ENCODE results near the gene DNAJC18. TPM values are rescaled to one million over a fixed set of nuclear protein-coding genes. Genes with fewer than 3 reads are reported as not detected.

DNAJC18 gene
- total and polyA plus RNA-seq, 8 donors: 10.0 to 40.2 (median 28.8) TPM

DNA sequence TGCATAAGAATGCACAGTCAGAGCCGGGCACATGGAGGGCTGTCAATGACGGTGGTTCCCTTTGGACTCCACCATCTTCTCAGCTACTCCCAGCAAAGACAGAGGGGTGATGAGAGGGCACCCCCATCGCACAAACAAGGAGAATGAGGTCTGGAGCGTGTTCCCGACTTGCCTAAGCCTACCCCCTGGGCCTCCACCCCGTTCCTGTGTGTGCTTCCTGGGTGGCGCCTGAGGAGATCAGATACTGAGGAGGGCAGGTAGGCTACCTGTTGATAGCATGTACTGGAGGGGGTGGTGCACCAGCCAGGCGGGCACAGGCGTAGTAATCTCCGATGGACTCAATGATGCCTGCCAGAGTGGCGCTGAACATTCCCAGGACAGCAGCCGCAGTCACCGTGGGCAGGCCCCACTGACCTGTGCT, 60.4 kb downstream of the DNAJC18 start:
- no peaks in the 10 kb centered on the region for H3K9me3 ChIP-seq
- TF ChIP-seq, protein P1, sequence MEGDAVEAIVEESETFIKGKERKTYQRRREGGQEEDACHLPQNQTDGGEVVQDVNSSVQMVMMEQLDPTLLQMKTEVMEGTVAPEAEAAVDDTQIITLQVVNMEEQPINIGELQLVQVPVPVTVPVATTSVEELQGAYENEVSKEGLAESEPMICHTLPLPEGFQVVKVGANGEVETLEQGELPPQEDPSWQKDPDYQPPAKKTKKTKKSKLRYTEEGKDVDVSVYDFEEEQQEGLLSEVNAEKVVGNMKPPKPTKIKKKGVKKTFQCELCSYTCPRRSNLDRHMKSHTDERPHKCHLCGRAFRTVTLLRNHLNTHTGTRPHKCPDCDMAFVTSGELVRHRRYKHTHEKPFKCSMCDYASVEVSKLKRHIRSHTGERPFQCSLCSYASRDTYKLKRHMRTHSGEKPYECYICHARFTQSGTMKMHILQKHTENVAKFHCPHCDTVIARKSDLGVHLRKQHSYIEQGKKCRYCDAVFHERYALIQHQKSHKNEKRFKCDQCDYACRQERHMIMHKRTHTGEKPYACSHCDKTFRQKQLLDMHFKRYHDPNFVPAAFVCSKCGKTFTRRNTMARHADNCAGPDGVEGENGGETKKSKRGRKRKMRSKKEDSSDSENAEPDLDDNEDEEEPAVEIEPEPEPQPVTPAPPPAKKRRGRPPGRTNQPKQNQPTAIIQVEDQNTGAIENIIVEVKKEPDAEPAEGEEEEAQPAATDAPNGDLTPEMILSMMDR (IDR thresholded peaks at IDR 0.05): no peak
- no peak for DNase-seq
- H3K4me3 ChIP-seq: no peak overlapping the region
- H3K36me3 ChIP-seq: peaks cover 0 to 11% of the 10 kb centered on the region in 2 donors
- no peaks in the 10 kb centered on the region for H3K27me3 ChIP-seq
- ATAC-seq: no peak
- intact Hi-C loops (cut with DNase I): no loop called here
- H3K4me1 ChIP-seq: no peaks in the 10 kb centered on the region
- no peak overlapping the region for H3K27ac ChIP-seq

DNA sequence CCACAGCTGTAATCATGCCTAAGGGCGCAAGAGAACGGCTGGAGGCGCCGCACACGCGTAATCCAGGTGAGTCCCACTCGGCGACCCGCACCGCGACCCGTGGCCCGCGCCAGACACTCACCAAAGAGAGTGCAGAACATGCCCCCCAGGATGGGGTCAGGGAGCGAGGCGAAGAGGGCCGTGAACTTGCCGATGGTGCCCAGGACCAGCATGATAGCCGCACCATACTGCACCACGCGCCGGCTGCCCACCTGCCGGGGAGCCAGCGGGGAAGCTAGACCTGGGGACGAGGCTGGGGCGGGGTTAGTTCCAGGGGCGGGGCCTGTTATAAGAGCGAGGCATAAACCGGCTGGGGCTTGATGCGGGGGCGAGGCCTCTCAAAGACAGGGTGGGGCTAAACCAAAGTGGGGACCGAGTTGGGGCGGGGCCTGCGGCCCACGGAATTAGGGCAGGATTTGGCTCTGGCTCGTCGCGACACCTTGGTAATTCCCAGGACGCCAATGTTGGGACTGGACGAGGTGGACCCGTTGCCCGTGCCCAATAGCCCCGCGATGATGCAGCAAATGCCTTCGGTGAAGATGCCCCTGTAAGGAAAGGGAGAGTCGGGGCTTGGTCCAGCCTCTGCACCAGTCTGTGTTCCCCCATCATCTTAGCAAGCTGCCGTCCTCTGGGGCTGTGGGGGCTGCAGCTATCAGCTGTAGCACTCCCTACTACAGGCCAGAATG, 61.1 kb downstream of the DNAJC18 start:
- Histone ChIP-seq H3K4me1 (no peaks in the 10 kb centered on the region), H3K27ac (no peak overlapping the region), H3K9me3 (no peaks in the 10 kb centered on the region), H3K36me3 (peaks cover 0 to 16% of the 10 kb centered on the region in 2 donors), H3K4me3 (no peak overlapping the region), H3K27me3 (no peaks in the 10 kb centered on the region)
- TF ChIP-seq, protein P1 (IDR thresholded peaks at IDR 0.05): no peak
- intact Hi-C loops (cut with DNase I): no loop called here
- DNase-seq (no peak), ATAC-seq (no peak)

DNA sequence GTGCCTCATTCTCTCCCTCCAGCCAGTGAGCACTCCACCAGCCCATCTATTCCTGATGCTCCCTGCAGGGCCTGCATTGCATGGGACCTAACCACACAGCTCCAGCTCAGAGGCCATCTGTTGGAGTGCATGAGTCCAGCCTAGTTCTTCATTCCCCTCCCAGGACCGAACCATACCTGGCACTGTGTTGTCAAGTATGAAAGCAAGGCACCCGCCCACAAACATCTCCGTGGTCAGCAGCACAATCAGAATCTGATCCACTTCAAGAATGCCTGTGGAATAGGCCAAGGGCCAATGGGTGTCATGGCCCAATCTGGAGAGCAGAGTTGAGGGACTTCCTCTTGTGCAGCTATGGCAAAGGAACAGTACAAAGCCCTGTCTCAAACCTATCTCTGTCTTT, 62.1 kb downstream of the DNAJC18 start:
- H3K9me3 ChIP-seq: no peaks in the 10 kb centered on the region
- intact Hi-C loops (cut with DNase I): no loop called here
- H3K36me3 ChIP-seq: peaks cover 0 to 25% of the 10 kb centered on the region in 2 donors
- no peak overlapping the region for H3K27ac ChIP-seq
- ATAC-seq (no peak), DNase-seq (no peak)
- H3K4me3 ChIP-seq: no peak overlapping the region
- no peaks in the 10 kb centered on the region for H3K27me3 ChIP-seq
- TF ChIP-seq, protein P1 (IDR thresholded peaks at IDR 0.05): no peak
- no peaks in the 10 kb centered on the region for H3K4me1 ChIP-seq

DNA sequence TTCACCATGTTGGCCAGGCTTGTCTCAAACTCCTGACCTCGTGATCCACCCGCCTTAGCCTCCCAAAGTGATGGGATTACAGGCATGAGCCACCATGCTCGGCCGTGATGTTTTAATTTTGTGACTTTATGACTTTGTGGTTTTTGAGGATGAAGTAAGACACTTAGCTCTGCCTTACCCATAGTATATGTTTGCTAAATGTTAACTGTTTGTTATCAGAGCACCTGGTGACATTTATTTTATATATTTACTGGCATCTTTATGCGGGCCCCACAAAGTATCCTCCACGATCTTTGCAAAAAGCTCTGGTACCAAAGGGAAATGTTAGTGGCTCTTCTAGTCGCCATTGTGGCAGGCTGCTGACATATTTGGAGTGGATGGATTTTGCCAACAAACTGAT, 63.0 kb downstream of the DNAJC18 start:
- TF ChIP-seq, protein P1 (IDR thresholded peaks at IDR 0.05): no peak
- Histone ChIP-seq H3K27ac (no peak overlapping the region), H3K9me3 (no peaks in the 10 kb centered on the region), H3K4me1 (no peaks in the 10 kb centered on the region), H3K36me3 (peaks cover 0 to 34% of the 10 kb centered on the region in 2 donors), H3K27me3 (no peaks in the 10 kb centered on the region), H3K4me3 (no peak overlapping the region)
- DNase-seq (no peak), ATAC-seq (no peak)
- intact Hi-C loops (cut with DNase I): no loop called here

DNA sequence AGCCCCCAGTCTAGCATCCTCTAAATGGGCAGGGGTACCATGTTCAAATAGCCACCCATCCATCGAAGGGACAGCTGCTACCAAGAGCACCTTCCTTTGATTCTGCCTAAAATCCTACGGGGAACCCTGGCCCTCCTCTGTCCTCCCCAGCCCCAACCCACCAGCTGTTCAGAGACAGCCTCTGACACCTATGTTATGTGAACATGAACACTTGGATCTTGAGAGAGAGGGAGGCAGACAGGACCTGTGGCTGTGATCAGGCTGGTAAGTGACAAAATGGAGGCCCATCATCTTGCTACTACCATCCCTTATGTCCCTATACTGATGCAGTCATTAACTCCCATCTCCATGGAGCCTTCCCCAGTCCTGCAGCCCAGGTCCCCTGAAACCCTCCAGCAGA, 64.4 kb downstream of the DNAJC18 start:
- no peaks in the 10 kb centered on the region for H3K27me3 ChIP-seq
- H3K4me3 ChIP-seq: no peak overlapping the region
- TF ChIP-seq, protein P1 (IDR thresholded peaks at IDR 0.05): no peak
- ATAC-seq (no peak), DNase-seq (no peak)
- H3K4me1 ChIP-seq: no peaks in the 10 kb centered on the region
- peaks cover 0 to 46% of the 10 kb centered on the region in 2 donors for H3K36me3 ChIP-seq
- H3K9me3 ChIP-seq: no peaks in the 10 kb centered on the region
- no peak overlapping the region for H3K27ac ChIP-seq
- intact Hi-C loops (cut with DNase I): no loop called here
